Esophagus squamous epithelium (tissue), 5 donors: ENCODE results near the gene VSX1. TPM values are rescaled to one million over a fixed set of nuclear protein-coding genes. Genes with fewer than 3 reads are reported as not detected.

Source experiments
- DNase-seq: peaks from one replicate; lab custom pipeline; 2025; lab: John Stamatoyannopoulos, UW
- H3K27ac ChIP-seq, 4 donors: fragments of 200-600 bp; sonication (generic); one replicate each; pipeline ENCODE4 v1.5.1; 2016 to 2019; ENCODE audit warnings: mild to moderate bottlenecking in 1 of 4
- H3K27me3 ChIP-seq, 4 donors: fragments of 200-600 bp; sonication (generic); 1 replicate in 3 of 4; 2 replicates in 1 of 4; pipeline versions ENCODE4 v1.5.1 to v1.6.0; 2017 to 2021; ENCODE audit warnings: antibody characterized with exemption in 1 of 4
- H3K36me3 ChIP-seq, 3 donors: fragments of 200-600 bp; sonication (generic); one replicate each; pipeline ENCODE4 v1.5.1; 2016 to 2019
- H3K4me1 ChIP-seq, 3 donors: fragments of 200-600 bp; sonication (generic); one replicate each; pipeline ENCODE4 v1.5.1; 2017 to 2019
- H3K4me3 ChIP-seq, 4 donors: fragments of 200-600 bp; sonication (generic); 1 replicate in 3 of 4; 2 replicates in 1 of 4; pipeline ENCODE4 v1.5.1; 2016 to 2019; ENCODE audit warnings: mild to moderate bottlenecking in 2 of 4, moderate library complexity in 1 of 4
- H3K9me3 ChIP-seq, 3 donors: fragments of 200-600 bp; sonication (generic); one replicate each; pipeline ENCODE4 v1.5.1; 2016 to 2019
- POLR2A ChIP-seq, 4 donors: fragments of 450-650 bp; IDR thresholded peaks; one replicate each; pipeline ENCODE4 v1.6.1; 2017; ENCODE audit warnings: antibody characterized with exemption in 4 of 4, mild to moderate bottlenecking in 4 of 4, moderate library complexity in 3 of 4
- WGBS, 2 donors: methylation state at CpG; one replicate each; pipeline ENCODE4 v1.1.5; 2018; 5-methylcytosine and 5-hydroxymethylcytosine counted together
- intact Hi-C: fragments of 100-400 bp; cut with DNase I; formaldehyde crosslinking; loops from one replicate; pipeline ENCODE4 v1.15.0; 2022
- total RNA-seq, 4 donors: library from RNA; depleted of rRNA; stranded (reverse); fragments of >200 nt; gene quantifications; one replicate each; pipeline ENCODE4 v1.1.0, GENCODE V29; 2016
- TF ChIP-seq, protein P1 (sequence below), 6 experiments: fragments of 450-650 bp in 4 of 6; fragments of 200-600 bp in 2 of 6; sonication (generic) in 2 of 6; IDR thresholded peaks; one replicate each; pipeline ENCODE4 v1.5.1; 2016 to 2019; ENCODE audit warnings: antibody characterized with exemption in 6 of 6, mild to moderate bottlenecking in 4 of 6, moderate library complexity in 4 of 6
- donor health status: DM: yes; HTN: yes; CAD: no.

The VSX1 gene
- not detected for total RNA-seq

DNA sequence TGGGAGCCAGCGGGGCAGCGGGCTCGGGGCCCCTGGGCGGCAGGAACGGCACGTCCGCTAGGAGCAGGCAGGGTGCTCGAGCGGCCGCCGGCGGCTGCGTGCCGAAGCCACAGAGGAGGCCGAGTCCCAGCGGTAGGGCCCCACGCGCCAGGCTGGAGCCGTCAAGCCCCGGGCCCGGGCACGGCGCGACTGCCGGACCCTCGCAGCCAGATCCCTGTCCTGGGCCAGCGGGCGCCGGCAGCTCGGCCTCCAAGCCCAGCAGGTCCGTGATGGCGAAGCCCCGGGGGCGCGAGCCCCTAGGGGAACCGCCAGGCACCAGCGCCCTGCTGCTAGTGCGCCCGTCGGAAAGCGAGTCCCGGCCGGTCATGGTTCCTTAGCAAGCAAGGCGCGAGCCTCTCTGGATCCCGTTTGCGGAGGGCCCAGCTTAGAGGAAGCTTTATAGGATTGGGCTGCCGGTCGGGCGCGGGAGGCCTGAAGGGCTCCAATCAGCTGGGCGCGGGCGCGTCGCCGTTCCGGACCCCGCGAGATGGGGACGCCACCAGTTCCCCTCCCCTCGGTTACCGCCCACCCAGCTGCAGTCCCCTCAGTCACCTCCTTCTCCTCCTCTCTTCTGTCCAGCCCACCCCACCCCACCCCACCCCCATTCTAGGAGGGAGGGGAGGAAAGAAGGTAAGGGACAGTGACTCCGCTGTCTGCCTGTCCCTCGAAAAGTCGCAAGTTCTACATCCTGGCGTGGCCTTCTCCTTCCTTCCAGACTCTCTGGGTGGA lies at the start of gene VSX1:
Gene VSX1, minus strand, starts transcription at position 412 of the 768 bp plus-strand sequence. Its CDS starts 45 bp downstream, at position 367.
- no peaks in the 10 kb centered on the region for H3K36me3 ChIP-seq
- no peak for DNase-seq
- H3K27me3 ChIP-seq, result peaks cover 15 to 100% (median 55%) of the 10 kb centered on the region in 4 donors
- peaks cover 15 to 49% (median 26%) of the 10 kb centered on the region in 3 donors for H3K4me1 ChIP-seq
- H3K27ac ChIP-seq, result no peak within 1 kb of the TSS
- no peak within 1 kb of the TSS for H3K4me3 ChIP-seq
- intact Hi-C loops, result no loop called here
- no peaks in the 10 kb centered on the region for H3K9me3 ChIP-seq
- TF ChIP-seq, protein P1, sequence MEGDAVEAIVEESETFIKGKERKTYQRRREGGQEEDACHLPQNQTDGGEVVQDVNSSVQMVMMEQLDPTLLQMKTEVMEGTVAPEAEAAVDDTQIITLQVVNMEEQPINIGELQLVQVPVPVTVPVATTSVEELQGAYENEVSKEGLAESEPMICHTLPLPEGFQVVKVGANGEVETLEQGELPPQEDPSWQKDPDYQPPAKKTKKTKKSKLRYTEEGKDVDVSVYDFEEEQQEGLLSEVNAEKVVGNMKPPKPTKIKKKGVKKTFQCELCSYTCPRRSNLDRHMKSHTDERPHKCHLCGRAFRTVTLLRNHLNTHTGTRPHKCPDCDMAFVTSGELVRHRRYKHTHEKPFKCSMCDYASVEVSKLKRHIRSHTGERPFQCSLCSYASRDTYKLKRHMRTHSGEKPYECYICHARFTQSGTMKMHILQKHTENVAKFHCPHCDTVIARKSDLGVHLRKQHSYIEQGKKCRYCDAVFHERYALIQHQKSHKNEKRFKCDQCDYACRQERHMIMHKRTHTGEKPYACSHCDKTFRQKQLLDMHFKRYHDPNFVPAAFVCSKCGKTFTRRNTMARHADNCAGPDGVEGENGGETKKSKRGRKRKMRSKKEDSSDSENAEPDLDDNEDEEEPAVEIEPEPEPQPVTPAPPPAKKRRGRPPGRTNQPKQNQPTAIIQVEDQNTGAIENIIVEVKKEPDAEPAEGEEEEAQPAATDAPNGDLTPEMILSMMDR (IDR thresholded peaks at IDR 0.05), result no peak
- no peak for TF ChIP-seq POLR2A (IDR thresholded peaks at IDR 0.05)
- 34% methylated on average over 13 of the region's 67 CpGs; no CpG with 5 or more reads in 1 of the 2 donors for WGBS, 2 donors

DNA sequence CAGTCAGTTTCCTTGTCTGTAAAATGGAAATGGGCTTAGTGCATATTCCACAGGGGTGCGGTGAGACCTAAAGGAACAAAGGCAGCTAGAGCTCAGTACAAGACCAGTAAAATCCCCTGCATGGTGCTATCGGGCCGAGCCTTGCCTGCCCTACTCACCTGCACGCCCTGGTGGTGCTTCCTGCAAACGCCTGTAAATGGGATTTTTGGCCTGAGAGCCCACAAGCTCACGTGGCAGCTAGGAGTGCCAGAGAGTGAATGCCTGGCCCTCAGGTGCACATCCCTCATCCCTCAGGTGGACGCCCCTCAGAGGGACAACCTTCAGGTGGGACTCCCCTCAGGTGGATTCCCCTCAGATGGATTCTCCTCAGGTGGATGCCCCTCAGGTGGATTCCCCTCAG lies 48.0 kb upstream of the VSX1 start:
- TF ChIP-seq, protein P1 (IDR thresholded peaks at IDR 0.05), result no peak
- no peak for TF ChIP-seq POLR2A (IDR thresholded peaks at IDR 0.05)
- DNase-seq, result no peak

DNA sequence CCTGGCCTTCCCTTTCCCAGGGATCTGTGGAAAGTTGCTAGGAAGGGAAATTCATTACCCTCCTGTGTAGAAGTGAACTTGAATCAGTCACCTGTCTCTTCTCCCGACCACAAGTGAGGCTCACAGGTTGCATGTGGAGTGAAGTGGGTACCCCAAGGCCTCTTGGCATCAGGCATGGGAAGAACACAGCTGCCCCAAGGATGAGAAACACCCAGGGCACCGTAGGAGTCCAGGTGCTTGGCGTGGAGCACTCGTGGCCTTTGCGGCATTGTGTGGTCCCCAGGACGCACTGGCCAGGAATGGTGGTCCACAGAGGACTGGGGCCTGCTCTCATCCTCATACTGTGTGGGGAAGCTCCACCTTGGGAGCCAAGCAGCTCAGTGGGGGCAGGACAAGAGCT lies 47.5 kb upstream of the VSX1 start:
- peaks cover 0 to 4% (median 0%) of the 10 kb centered on the region in 3 donors for H3K9me3 ChIP-seq
- DNase-seq, result no peak
- no peak for TF ChIP-seq POLR2A (IDR thresholded peaks at IDR 0.05)
- TF ChIP-seq, protein P1 (IDR thresholded peaks at IDR 0.05), result no peak
- H3K27ac ChIP-seq, result no peak overlapping the region
- intact Hi-C loops, result no loop called here
- 40 to 75% methylated on average over 2 of the region's 6 CpGs for WGBS, 2 donors
- H3K4me1 ChIP-seq, result no peaks in the 10 kb centered on the region
- H3K27me3 ChIP-seq, result peaks cover 0 to 12% (median 0%) of the 10 kb centered on the region in 4 donors
- no peak overlapping the region for H3K4me3 ChIP-seq
- H3K36me3 ChIP-seq, result no peaks in the 10 kb centered on the region

More for the DNA sequence above, 48.0 kb upstream of the VSX1 start:
- H3K27me3 ChIP-seq, result peaks cover 0 to 12% (median 0%) of the 10 kb centered on the region in 4 donors
- H3K9me3 ChIP-seq, result peaks cover 0 to 4% (median 0%) of the 10 kb centered on the region in 3 donors
- WGBS, 2 donors, result 96% methylated on average over 4 of the region's 7 CpGs; no CpG with 5 or more reads in 1 of the 2 donors
- no peak overlapping the region for H3K4me3 ChIP-seq
- intact Hi-C loops, result no loop called here
- no peaks in the 10 kb centered on the region for H3K4me1 ChIP-seq
- no peak overlapping the region for H3K27ac ChIP-seq
- no peaks in the 10 kb centered on the region for H3K36me3 ChIP-seq

DNA sequence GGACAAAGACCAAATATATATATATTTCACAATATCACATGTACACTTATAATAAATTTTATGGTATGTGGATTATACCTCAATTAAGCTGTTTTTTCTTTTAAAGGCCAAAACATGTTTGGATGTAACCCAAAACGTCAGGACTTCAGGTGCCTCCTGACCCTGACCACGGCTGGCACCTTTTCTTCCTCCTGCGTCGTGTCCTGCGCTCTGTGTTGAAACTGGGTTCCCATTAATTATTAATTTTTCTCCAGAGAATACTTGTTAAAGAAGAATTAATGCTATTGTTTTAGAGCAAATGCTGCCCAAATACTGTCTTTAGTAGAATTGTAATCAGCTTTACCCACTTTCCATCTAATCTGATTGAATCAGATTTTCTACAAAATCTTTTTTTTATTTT lies 46.7 kb upstream of the VSX1 start:
- 80 to 88% methylated on average over 5 of the region's 5 CpGs for WGBS, 2 donors
- Histone ChIP-seq H3K36me3 (no peaks in the 10 kb centered on the region), H3K27me3 (peaks cover 0 to 12% (median 0%) of the 10 kb centered on the region in 4 donors), H3K27ac (no peak overlapping the region), H3K4me1 (no peaks in the 10 kb centered on the region), H3K4me3 (no peak overlapping the region), H3K9me3 (peaks cover 0 to 4% (median 0%) of the 10 kb centered on the region in 3 donors)
- intact Hi-C loops, result no loop called here
- TF ChIP-seq, protein P1 (IDR thresholded peaks at IDR 0.05), result no peak
- no peak for TF ChIP-seq POLR2A (IDR thresholded peaks at IDR 0.05)
- no peak for DNase-seq
